ENCODE results near the gene TIMP4. TPM values are rescaled to one million over a fixed set of nuclear protein-coding genes. Genes with fewer than 3 reads are reported as not detected.

Gene TIMP4
- total and polyA plus RNA-seq, 5 donors = 13.7 to 33.7 (median 18.6) TPM

DNA sequence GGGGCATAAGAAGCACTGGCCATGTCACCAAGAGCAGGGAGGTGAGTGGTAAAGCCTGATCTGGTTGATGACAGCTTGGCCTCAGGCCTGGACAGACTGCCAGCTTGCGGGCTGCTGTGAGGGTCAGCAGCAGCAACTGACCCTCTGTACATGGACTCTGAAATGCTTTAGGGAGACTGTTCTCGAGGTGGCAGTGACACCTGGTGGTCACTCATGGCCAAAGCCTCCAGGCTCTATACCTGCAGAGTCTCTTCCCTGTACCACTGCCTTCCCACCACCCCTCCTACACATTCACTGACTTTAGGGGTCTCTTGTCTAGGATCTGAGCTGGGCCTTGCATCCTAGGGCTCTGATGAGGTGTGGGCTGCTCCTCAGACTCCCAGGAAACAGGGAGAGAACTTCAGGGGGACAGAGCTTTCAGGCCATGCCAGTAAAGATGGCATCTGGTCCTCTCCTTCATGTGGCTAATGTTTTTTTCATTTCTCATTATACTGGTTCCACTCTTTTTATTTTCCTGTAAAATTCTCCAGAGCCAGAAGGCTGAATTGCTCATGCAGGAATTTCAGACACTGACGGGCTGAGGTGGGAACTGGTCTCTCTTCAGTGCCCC, 17.2 kb upstream of the TIMP4 start:
- no peak overlapping the region for H3K4me3 ChIP-seq (ENCODE audit: low read length)
- intact Hi-C loops (cut with DNase I) = loop anchor here (2.0 to 5.0 kb wide), 4 partner anchors 37 to 305 kb away; no protein-coding TSS in a partner anchor
- WGBS = 46% methylated on average over 3 of the region's 3 CpGs
- no peak overlapping the region for H3K27ac ChIP-seq (ENCODE audit: low read length)
- DNase-seq (peak; percentile 68 to 89 (median 82)), ATAC-seq (peak; percentile 84 to 85)
- H3K27me3 ChIP-seq (ENCODE audit: control insufficient read depth, insufficient read depth) = no peaks in the 10 kb centered on the region
- H3K4me1 ChIP-seq (ENCODE audit: control insufficient read depth, insufficient read depth, low read length) = peaks cover 16% of the 10 kb centered on the region
- H3K9me3 ChIP-seq (ENCODE audit: control insufficient read depth, low read length) = no peaks in the 10 kb centered on the region

DNA sequence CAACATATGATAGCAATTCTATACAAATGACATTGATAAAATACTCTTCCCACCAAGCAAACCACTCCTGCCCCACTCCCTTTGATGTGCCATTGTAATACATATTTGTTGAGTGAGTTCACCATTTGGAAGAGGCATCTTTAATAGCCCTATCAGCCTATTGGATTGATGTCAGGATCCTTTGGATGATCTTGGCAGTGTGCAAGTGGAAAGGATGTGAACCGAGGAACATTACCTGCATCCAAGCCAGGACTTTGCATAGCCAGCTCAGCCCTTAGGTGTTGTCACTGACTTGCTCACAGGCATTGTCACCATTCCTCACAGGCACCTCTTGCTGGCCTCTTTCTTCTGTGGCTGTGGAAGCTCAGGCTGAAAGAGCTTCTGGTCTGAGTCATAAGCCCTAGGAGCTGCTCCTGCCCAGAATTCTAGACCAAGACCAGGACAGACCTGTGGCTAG, 16.5 kb upstream of the TIMP4 start:
- intact Hi-C loops (cut with DNase I) = loop anchor here in 3 of 4 donors (5.0 kb wide), 2 partner anchors 38 to 302 kb away; no protein-coding TSS in a partner anchor
- H3K27ac ChIP-seq (ENCODE audit: low read length) = no peak overlapping the region
- H3K27me3 ChIP-seq (ENCODE audit: control insufficient read depth, insufficient read depth) = no peaks in the 10 kb centered on the region
- 46% methylated on average over 1 of the region's 1 CpG for WGBS
- ATAC-seq (peak in 1 of 2 donors; percentile 5), DNase-seq (no peak)
- H3K4me1 ChIP-seq (ENCODE audit: control insufficient read depth, insufficient read depth, low read length) = peaks cover 13% of the 10 kb centered on the region
- H3K9me3 ChIP-seq (ENCODE audit: control insufficient read depth, low read length) = no peaks in the 10 kb centered on the region
- no peak overlapping the region for H3K4me3 ChIP-seq (ENCODE audit: low read length)

DNA sequence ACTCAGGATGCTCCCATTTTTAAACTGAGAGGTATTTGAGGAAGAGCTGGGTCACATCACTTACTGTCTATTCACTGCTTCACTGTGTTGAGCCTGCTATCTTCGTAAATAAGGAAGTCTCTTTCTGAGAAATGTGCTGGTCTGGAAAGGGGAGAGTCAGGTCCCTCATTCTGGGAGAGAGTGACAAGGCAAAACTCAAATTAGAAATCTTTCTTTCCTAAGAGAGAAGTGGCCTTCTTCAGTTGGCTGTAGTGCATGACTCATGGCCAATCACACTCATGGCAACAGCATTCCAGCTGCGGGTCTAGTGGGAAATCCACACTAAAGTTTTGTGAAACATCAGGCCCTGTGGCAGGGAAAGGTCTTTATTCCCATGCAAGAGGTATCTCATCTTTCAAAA, 11.5 kb upstream of the TIMP4 start:
- Histone ChIP-seq H3K4me1 (ENCODE audit: control insufficient read depth, insufficient read depth, low read length) (no peaks in the 10 kb centered on the region), H3K27ac (ENCODE audit: low read length) (no peak overlapping the region), H3K9me3 (ENCODE audit: control insufficient read depth, low read length) (no peaks in the 10 kb centered on the region), H3K27me3 (ENCODE audit: control insufficient read depth, insufficient read depth) (no peaks in the 10 kb centered on the region), H3K4me3 (ENCODE audit: low read length) (no peak overlapping the region)
- 77% methylated on average over 2 of the region's 2 CpGs for WGBS
- DNase-seq (peak in 1 of 3 donors; percentile 42), ATAC-seq (peak in 1 of 2 donors; percentile 74)
- intact Hi-C loops (cut with DNase I) = no loop called here

DNA sequence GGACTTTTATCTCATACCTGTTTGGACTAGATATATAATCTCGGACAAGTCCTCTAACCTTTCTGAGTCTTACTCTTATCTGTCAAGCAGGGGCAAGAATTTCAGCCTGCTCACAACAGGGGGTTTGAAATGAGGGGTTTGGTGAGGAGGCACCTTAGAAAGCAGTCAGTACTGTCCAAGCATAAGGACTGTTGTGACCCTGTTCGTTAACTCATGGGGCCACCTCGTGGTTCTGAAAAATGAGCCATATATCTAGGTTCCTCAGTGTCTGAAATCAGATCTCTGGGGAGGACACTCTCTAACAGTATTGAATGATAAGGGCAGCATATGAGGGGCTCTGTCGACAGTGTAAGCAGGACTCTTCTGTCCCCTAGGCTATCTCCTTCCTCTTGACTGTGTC, 7.2 kb upstream of the TIMP4 start:
- DNase-seq (no peak), ATAC-seq (no peak)
- intact Hi-C loops (cut with DNase I) = no loop called here
- Histone ChIP-seq H3K4me3 (ENCODE audit: low read length) (no peak overlapping the region), H3K4me1 (ENCODE audit: control insufficient read depth, insufficient read depth, low read length) (no peaks in the 10 kb centered on the region), H3K27me3 (ENCODE audit: control insufficient read depth, insufficient read depth) (no peaks in the 10 kb centered on the region), H3K9me3 (ENCODE audit: control insufficient read depth, low read length) (no peaks in the 10 kb centered on the region), H3K27ac (ENCODE audit: low read length) (no peak overlapping the region)
- 51% methylated on average over 4 of the region's 4 CpGs for WGBS

DNA sequence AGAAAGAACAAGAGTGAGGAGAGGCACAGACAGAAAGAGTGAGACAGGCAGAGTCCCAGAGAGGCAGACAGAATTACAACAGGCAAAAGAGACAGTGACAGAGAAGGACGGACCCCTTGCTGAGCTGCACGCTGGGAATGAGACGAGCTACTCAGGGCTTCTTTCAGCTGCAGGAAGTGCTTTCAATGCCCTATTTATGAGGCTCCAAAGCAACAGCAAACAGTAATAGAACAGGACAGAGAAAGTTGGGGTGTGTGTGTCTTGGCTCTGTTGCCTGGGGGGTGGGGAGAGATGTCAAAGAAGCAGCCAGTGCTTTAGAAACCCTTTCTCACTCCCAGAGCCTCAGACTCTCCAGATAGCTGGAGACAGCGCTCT, 502 bp upstream of the TIMP4 start:
- H3K9me3 ChIP-seq (ENCODE audit: control insufficient read depth, low read length) = no peaks in the 10 kb centered on the region
- H3K4me3 ChIP-seq (ENCODE audit: low read length) = peak overlapping the region; percentile 56
- DNase-seq (no peak), ATAC-seq (peak; percentile 3 to 22)
- intact Hi-C loops (cut with DNase I) = no loop called here
- peaks cover 4% of the 10 kb centered on the region for H3K4me1 ChIP-seq (ENCODE audit: control insufficient read depth, insufficient read depth, low read length)
- WGBS = 44% methylated on average over 4 of the region's 4 CpGs
- peak overlapping the region; percentile 79 for H3K27ac ChIP-seq (ENCODE audit: low read length)
- H3K27me3 ChIP-seq (ENCODE audit: control insufficient read depth, insufficient read depth) = no peaks in the 10 kb centered on the region

DNA sequence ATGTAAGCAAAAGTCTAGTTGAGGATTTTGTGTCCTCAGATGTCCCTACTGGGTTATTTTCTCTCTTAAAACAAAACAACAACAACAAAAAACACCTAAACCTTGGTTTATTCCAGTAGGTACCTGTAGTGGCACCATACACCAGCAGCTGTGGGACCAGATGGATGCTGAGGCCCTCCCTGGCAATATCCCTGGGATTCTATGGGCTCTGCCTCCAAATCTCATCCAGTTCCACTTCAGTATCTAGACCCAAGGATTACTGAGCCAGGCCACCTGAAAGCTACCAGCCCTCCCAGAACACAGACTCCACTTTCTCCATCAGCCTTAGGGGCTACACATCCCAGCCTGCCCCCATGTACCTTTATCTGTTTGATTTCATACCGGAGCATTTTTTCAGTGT, 1.7 kb downstream of the TIMP4 start:
- H3K9me3 ChIP-seq (ENCODE audit: control insufficient read depth, low read length) = no peaks in the 10 kb centered on the region
- peaks cover 4% of the 10 kb centered on the region for H3K4me1 ChIP-seq (ENCODE audit: control insufficient read depth, insufficient read depth, low read length)
- H3K27me3 ChIP-seq (ENCODE audit: control insufficient read depth, insufficient read depth) = no peaks in the 10 kb centered on the region
- 98% methylated on average over 1 of the region's 1 CpG for WGBS
- no peak overlapping the region for H3K4me3 ChIP-seq (ENCODE audit: low read length)
- ATAC-seq (no peak), DNase-seq (no peak)
- no peak overlapping the region for H3K27ac ChIP-seq (ENCODE audit: low read length)
- intact Hi-C loops (cut with DNase I) = no loop called here

DNA sequence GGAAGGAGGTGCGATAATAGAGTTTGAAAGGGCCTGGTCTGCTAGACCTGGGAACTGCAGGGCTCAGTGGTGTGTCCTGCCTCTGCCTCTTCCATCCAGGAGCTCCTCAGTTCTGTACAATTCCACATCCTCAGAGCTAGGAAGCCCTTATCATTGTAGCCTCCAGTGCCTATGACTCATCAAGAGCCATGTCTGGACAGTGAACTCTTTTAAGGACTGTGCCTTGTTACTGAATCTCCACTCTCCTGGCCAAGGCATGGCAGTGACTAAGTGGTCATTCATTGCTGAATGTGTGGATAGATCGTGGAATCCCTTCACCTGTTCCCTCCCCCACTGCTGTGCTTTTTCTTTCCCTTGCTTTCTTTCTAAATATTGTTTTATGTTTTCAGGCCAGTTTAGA, 2.9 kb downstream of the TIMP4 start:
- no peak overlapping the region for H3K4me3 ChIP-seq (ENCODE audit: low read length)
- peak; percentile 64 to 89 for ATAC-seq
- H3K4me1 ChIP-seq (ENCODE audit: control insufficient read depth, insufficient read depth, low read length) = peaks cover 4% of the 10 kb centered on the region
- intact Hi-C loops (cut with DNase I) = no loop called here
- WGBS = 74% methylated on average over 2 of the region's 2 CpGs
- H3K9me3 ChIP-seq (ENCODE audit: control insufficient read depth, low read length) = no peaks in the 10 kb centered on the region
- DNase-seq = peak in 1 of 3 donors; percentile 33
- H3K27me3 ChIP-seq (ENCODE audit: control insufficient read depth, insufficient read depth) = no peaks in the 10 kb centered on the region
- peak overlapping the region; percentile 55 for H3K27ac ChIP-seq (ENCODE audit: low read length)

DNA sequence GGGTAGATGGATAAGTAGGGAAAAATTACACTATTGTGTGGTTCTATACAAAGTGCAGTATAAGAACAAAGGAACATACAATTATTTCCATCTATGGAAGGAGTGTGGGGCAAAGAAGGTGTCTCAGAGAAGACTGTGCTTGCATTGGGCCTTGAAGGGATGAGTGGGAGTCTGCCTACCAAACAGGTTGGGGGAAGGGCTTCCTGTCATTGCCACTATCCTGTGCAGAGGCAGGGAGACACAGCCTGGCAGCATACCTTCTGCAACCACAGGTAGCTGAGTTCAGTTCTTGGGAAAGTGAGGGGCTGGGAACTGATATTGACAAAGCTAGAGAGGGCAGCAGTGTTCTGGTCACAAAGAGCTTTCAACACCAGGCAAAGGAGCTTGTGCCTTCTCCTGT, 3.4 kb downstream of the TIMP4 start:
- Histone ChIP-seq H3K27ac (ENCODE audit: low read length) (no peak overlapping the region), H3K4me3 (ENCODE audit: low read length) (no peak overlapping the region), H3K9me3 (ENCODE audit: control insufficient read depth, low read length) (no peaks in the 10 kb centered on the region), H3K27me3 (ENCODE audit: control insufficient read depth, insufficient read depth) (no peaks in the 10 kb centered on the region), H3K4me1 (ENCODE audit: control insufficient read depth, insufficient read depth, low read length) (peaks cover 4% of the 10 kb centered on the region)
- intact Hi-C loops (cut with DNase I) = no loop called here
- DNase-seq (no peak), ATAC-seq (no peak)

DNA sequence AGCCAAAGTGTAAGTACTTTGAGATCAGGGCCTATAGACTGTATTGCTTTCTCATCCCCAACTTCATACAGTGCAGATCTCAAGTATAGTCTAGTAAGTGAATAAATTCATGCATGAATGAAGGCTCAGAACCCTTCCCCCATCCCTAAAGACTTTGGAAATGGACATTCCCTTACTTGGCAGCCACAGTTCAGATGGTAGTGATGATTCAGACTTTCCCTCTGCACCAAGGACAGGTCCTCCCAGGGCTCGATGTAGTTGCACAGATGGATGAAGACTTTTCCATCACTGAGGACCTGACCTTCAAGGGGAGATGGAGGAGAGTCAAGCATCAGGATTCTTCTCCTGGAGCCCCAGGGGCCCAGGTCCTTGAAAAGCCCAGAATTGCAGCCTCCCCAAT, 4.6 kb downstream of the TIMP4 start:
- Histone ChIP-seq H3K4me1 (ENCODE audit: control insufficient read depth, insufficient read depth, low read length) (peaks cover 6% of the 10 kb centered on the region), H3K27me3 (ENCODE audit: control insufficient read depth, insufficient read depth) (no peaks in the 10 kb centered on the region), H3K4me3 (ENCODE audit: low read length) (no peak overlapping the region), H3K9me3 (ENCODE audit: control insufficient read depth, low read length) (no peaks in the 10 kb centered on the region), H3K27ac (ENCODE audit: low read length) (no peak overlapping the region)
- ATAC-seq (no peak), DNase-seq (no peak)
- intact Hi-C loops (cut with DNase I) = no loop called here
- 78% methylated on average over 1 of the region's 1 CpG for WGBS

DNA sequence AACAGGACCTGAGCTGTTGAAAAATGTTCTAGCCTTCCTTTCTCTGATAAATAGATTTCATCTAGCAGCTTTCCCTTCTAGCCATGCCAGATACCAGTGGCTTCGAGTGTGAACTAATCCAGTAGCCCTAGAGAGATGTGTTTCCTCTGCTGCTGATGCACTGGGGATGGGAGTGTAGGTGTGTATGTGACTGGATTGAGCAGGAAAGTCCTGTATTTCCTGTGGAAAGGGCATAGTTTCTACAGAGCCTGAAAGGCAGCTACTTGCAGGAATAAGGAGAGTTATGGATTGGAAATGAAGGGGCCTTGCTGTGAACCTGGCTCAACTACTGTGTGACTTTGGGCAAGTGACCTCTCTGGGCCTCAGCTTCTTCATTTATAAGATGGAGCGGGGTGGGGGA, 8.6 kb downstream of the TIMP4 start:
- WGBS = 81% methylated on average over 2 of the region's 2 CpGs
- DNase-seq = no peak
- no peak for ATAC-seq
- Histone ChIP-seq H3K9me3 (ENCODE audit: control insufficient read depth, low read length) (no peaks in the 10 kb centered on the region), H3K27me3 (ENCODE audit: control insufficient read depth, insufficient read depth) (no peaks in the 10 kb centered on the region), H3K4me1 (ENCODE audit: control insufficient read depth, insufficient read depth, low read length) (peaks cover 15% of the 10 kb centered on the region), H3K27ac (ENCODE audit: low read length) (peak overlapping the region; percentile 12), H3K4me3 (ENCODE audit: low read length) (no peak overlapping the region)
- intact Hi-C loops (cut with DNase I) = no loop called here

DNA sequence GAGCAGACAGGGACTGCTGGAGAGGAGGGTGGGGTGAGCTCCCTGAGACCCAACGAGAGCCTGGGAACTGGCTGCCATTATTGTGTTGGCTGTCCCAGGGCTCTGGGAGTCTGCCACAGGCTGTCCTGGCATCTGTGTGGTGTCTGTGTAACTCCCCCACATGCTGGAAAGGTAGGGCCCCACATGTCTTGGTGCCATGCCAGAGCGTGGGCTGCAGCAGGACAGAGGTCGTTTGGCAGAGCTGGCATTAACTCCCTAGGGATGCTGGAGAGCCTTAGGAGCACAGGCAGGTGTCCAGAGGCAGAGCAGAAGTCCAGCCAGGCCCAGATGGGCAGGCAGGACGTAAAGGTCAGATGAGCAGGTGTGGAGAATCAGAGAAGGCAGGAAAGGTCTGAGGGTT, 9.7 kb downstream of the TIMP4 start:
- WGBS = 66% methylated on average over 4 of the region's 4 CpGs
- no peak overlapping the region for H3K4me3 ChIP-seq (ENCODE audit: low read length)
- ATAC-seq (no peak), DNase-seq (peak in 2 of 3 donors; percentile 33 to 53)
- no peaks in the 10 kb centered on the region for H3K9me3 ChIP-seq (ENCODE audit: control insufficient read depth, low read length)
- H3K4me1 ChIP-seq (ENCODE audit: control insufficient read depth, insufficient read depth, low read length) = peaks cover 22% of the 10 kb centered on the region
- H3K27me3 ChIP-seq (ENCODE audit: control insufficient read depth, insufficient read depth) = no peaks in the 10 kb centered on the region
- H3K27ac ChIP-seq (ENCODE audit: low read length) = peak overlapping the region; percentile 14
- intact Hi-C loops (cut with DNase I) = no loop called here

All from right cardiac atrium (tissue), 5 donors.